Activated CD8-positive, alpha-beta T cell treated with anti-CD3 and anti-CD28 coated beads for 36 hours (primary cell): Measurements from ENCODE around the gene PRLH. TPM values are rescaled to one million over a fixed set of nuclear protein-coding genes. Genes with fewer than 3 reads are reported as not detected.

Experiments
- ATAC-seq: fragments of 200-7000 bp; cut with Tn5 transposase; one replicate; pipeline ENCODE4 v1.10.0; 2021; ENCODE audit warnings: mild to moderate bottlenecking, moderate library complexity
- CTCF ChIA-PET: fragments of 350-600 bp; sonication (Branson Sonifier 250); formaldehyde crosslinking; loops from one replicate; lab custom pipeline; 2021; ENCODE audit warnings: antibody characterized with exemption; lab: Charles Lee
- POLR2A ChIA-PET: fragments of 350-600 bp; sonication (Branson Sonifier 250); formaldehyde crosslinking; loops from one replicate; lab custom pipeline; 2021; ENCODE audit warnings: antibody characterized with exemption; lab: Charles Lee
- DNase-seq: peaks from one replicate; pipeline ENCODE4 v3.0.0-alpha.2; 2020
- H3K27ac Mint-ChIP-seq: one replicate; pipeline ENCODE4 v1.8.0; 2021; ENCODE audit warnings: mild to moderate bottlenecking, mixed read lengths
- H3K27me3 Mint-ChIP-seq: one replicate; pipeline ENCODE4 v1.8.0; 2021; ENCODE audit warnings: mixed read lengths
- H3K36me3 Mint-ChIP-seq: one replicate; pipeline ENCODE4 v1.8.0; 2021; ENCODE audit warnings: low read depth, mixed read lengths
- H3K4me1 Mint-ChIP-seq: one replicate; pipeline ENCODE4 v1.8.0; 2021; ENCODE audit warnings: low read depth, mixed read lengths
- H3K4me3 Mint-ChIP-seq: one replicate; pipeline ENCODE4 v1.8.0; 2021; ENCODE audit warnings: mild to moderate bottlenecking, moderate library complexity, mixed read lengths
- H3K9me3 Mint-ChIP-seq: one replicate; pipeline ENCODE4 v1.8.0; 2021; ENCODE audit warnings: mixed read lengths
- CTCF ChIP-seq: fragments of 200-600 bp; IDR thresholded peaks from one replicate; pipeline ENCODE4 v1.8.0; 2022; ENCODE audit warnings: antibody characterized with exemption, mild to moderate bottlenecking
- intact Hi-C: fragments of 100-400 bp; cut with micrococcal nuclease; formaldehyde crosslinking; loops from one replicate; pipeline ENCODE4 v1.10.0; 2022
- total RNA-seq, 2 experiments: library from RNA; stranded (reverse); gene quantifications; one replicate each; pipeline ENCODE4 v1.2.3, GENCODE V29; 2021

PRLH gene
- total RNA-seq, 2 experiments from 2014 or later, result not detected

- CTCF ChIA-PET, result interaction anchor here (1.5 to 2.4 kb wide), 2 partner anchors 14 to 55 kb away, joined by 3 to 13 read pairs; no protein-coding TSS in a partner anchor
- no peak for TF ChIP-seq CTCF
- H3K36me3 Mint-ChIP-seq, result no peaks in the 10 kb centered on the region
- H3K9me3 Mint-ChIP-seq, result no peaks in the 10 kb centered on the region
- POLR2A ChIA-PET, result no interaction called here
- ATAC-seq (no peak), DNase-seq (no peak)
- H3K4me1 Mint-ChIP-seq, result peaks cover 6% of the 10 kb centered on the region
- peaks cover 6% of the 10 kb centered on the region for H3K27me3 Mint-ChIP-seq
- H3K4me3 Mint-ChIP-seq, result no peak overlapping the region
- no peak overlapping the region for H3K27ac Mint-ChIP-seq
- intact Hi-C loops, result loop anchor here (5.0 kb wide), 1 partner anchor 35 kb away; no protein-coding TSS in a partner anchor
These were observed 1.1 kb downstream of the PRLH start for GRCh38 chr2:237567276-237568029.

- ATAC-seq (no peak), DNase-seq (no peak)
- no peak for TF ChIP-seq CTCF
- intact Hi-C loops, result loop anchor here (5.0 kb wide), 1 partner anchor 36 kb away; no protein-coding TSS in a partner anchor
- Mint-ChIP-seq H3K27ac (no peak overlapping the region), H3K9me3 (no peaks in the 10 kb centered on the region), H3K4me1 (peaks cover 6% of the 10 kb centered on the region), H3K36me3 (no peaks in the 10 kb centered on the region), H3K27me3 (peaks cover 4% of the 10 kb centered on the region), H3K4me3 (no peak overlapping the region)
- POLR2A ChIA-PET, result no interaction called here
- CTCF ChIA-PET, result interaction anchor here (1.5 to 2.4 kb wide), 2 partner anchors 14 to 56 kb away, joined by 3 to 13 read pairs; no protein-coding TSS in a partner anchor
These were observed 1.8 kb downstream of the PRLH start for GRCh38 chr2:237568121-237568660.

GRCh38 chr2:237569041-237569440 is 2.7 kb downstream of the PRLH start:
- Mint-ChIP-seq H3K27me3 (peaks cover 4% of the 10 kb centered on the region), H3K36me3 (no peaks in the 10 kb centered on the region), H3K4me1 (peaks cover 6% of the 10 kb centered on the region), H3K9me3 (no peaks in the 10 kb centered on the region), H3K27ac (no peak overlapping the region), H3K4me3 (no peak overlapping the region)
- ATAC-seq (no peak), DNase-seq (no peak)
- intact Hi-C loops, result loop anchor here (5.0 kb wide), 1 partner anchor 37 kb away; no protein-coding TSS in a partner anchor
- ChIA-PET POLR2A (no interaction called here), CTCF (interaction anchor here (1.5 kb wide), 1 partner anchor 13 kb away, joined by 3 read pairs; no protein-coding TSS in a partner anchor)
- TF ChIP-seq CTCF, result no peak

- no peak for TF ChIP-seq CTCF
- Mint-ChIP-seq H3K27me3 (peaks cover 3% of the 10 kb centered on the region), H3K4me1 (peaks cover 6% of the 10 kb centered on the region), H3K4me3 (no peak overlapping the region), H3K36me3 (no peaks in the 10 kb centered on the region), H3K27ac (no peak overlapping the region), H3K9me3 (no peaks in the 10 kb centered on the region)
- POLR2A ChIA-PET, result no interaction called here
- intact Hi-C loops, result loop anchor here (2.0 to 5.0 kb wide), 2 partner anchors 38 to 57 kb away; no protein-coding TSS in a partner anchor
- DNase-seq (no peak), ATAC-seq (no peak)
- CTCF ChIA-PET, result interaction anchor here (0.9 to 8.2 kb wide), 3 partner anchors 38 to 161 kb away, joined by 3 to 285 read pairs (median 4); no protein-coding TSS in a partner anchor
These were observed 3.5 kb downstream of the PRLH start for GRCh38 chr2:237569896-237570295.
